Measurements from ENCODE around the gene PEPD.

- no peak for TF ChIP-seq POLR2A (IDR thresholded peaks at IDR 0.05)
- no peak for TF ChIP-seq CTCF (IDR thresholded peaks at IDR 0.05)
These were observed 145.8 kb downstream of the PEPD start for GRCh38 chr19:33375837-33376159.

All from transverse colon (tissue), 3 donors.